H54 (cell line): ENCODE measurements around the gene ADCY3.

Experiments used
- DNase-seq: peaks from one replicate; pipeline ENCODE4 v3.0.0; 2011; ENCODE audit warnings: low spot score, mixed read lengths; ENCODE audit not compliant: insufficient read length
- FAIRE-seq: peaks from 3 replicates; lab custom pipeline; 2011; peaks lifted over from hg19 to GRCh38; lab: Jason Lieb, UNC
- POLR2A ChIP-seq: IDR thresholded peaks from 2 replicates; pipeline ENCODE4 v1.6.1; 2011; ENCODE audit warnings: low read depth, mild to moderate bottlenecking, low read length

The ADCY3 gene

DNA sequence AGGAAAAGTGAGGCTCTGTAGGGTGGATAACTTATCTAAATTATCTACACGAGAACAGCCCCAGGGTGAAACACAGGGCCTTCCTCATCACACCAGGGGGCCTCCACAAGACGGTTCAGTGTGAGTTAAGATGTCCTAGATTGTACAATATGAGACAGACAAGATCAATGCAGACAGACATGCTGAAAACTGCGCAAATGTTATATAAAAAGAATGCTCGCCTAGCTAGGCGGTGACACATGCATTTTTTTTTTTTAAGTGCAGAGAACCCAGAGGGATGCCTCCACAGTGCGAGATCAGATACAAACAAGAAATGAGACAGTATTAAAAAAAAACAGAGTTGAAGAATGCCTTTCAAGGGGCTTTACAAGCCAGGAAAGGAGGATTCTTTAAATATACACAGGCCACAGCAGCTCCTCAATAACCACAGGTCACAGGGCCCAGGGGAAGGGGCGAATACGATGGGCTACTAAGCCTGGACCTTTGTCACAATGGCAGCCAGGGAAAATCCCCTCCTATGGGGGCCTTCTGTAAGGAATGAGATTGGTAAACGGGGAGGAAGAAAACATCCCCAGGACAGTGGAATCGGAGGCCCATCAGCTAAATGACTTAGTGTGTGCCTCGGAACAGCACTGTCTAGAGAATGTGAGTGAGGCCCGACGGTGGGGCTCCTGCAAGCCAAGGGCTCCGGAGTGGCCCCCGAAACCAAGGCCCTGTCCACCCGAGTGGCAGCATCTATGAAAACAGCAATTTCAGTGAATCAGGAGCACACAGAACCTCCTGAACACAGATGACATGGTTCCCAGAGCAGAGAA lies 48.9 kb downstream of the ADCY3 start:
- TF ChIP-seq POLR2A = no peak
- FAIRE-seq (no peak), DNase-seq (no peak)

DNA sequence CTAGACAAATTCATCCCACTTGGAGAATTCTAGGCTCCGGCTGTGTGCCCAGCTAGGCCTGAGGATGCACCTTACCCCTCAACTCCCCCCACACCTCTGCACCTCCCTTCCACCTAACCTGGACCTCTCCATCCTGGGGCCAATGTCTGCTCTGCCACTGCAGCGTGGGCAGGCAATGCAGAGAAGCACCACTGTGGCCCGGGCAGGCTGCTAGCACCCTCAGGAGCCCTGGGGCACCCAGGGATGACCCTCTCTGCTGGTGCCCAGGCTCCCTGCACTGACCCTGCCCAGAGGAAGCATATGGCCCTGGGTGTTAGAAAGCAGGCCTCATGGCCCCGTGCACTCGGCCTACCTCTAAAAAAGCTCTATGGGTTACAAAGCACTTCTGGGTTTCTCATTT lies 49.6 kb downstream of the ADCY3 start:
- no peak for DNase-seq
- FAIRE-seq = no peak
- no peak for TF ChIP-seq POLR2A

DNA sequence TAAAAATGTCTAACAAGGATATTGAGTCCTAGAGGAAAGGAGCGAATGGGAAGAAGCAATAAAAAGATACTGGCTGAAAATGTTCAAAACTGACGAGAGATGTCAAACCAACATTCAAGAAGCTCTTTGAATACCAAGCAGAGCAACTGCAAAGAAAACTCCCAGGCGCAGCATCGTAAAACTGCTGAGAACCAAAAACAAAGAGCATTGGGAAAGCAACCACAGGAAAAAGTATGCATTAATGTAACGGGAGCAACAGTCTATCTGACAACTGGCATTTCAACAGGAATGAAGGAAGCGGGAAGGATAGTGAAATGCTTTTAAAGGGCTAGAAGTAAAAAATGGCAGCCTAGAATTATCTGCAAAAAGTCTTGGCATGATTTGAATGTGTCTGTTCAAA lies 53.1 kb downstream of the ADCY3 start:
- DNase-seq (no peak), FAIRE-seq (no peak)
- TF ChIP-seq POLR2A = no peak

DNA sequence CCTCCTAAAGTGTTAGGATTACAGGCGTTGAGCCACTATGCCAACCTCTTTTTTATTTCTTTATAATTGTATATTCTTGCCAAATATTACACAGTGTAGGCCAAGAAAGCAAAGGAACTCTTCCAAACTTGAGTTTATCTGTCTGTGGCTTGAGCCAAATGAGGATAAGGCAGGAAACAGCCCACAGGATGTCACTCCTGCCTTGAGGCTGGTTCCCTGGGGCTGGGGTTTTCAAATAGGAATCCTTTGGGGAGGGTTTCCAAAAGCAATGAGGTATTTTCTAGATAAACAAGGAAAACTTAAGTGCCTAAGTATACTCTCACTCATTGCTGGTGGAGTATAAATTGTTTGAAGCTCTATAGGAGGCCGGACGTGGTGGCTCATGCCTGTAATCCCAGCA lies 56.4 kb downstream of the ADCY3 start:
- no peak for FAIRE-seq
- DNase-seq = no peak
- TF ChIP-seq POLR2A = no peak

DNA sequence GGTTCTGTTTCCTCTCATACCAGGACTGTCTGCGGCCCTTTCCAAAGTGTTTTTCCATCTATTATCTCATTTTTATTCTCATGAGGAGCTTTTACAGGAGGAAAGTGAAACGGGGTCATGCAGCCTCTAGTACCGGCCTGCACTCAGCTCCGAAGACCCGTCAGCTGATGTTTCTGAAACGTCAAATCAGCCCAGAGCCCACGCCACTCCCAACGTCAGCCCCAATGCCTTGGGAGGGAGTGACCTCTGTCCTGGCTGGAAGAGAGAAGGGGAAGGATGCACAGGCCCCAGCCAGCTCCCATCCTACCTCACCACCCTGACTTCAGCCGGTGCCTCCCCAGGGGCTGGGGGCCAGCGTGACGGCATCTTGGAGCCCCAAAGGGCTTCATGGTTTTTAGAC lies 58.5 kb downstream of the ADCY3 start:
- DNase-seq = no peak
- FAIRE-seq = no peak
- TF ChIP-seq POLR2A = no peak

DNA sequence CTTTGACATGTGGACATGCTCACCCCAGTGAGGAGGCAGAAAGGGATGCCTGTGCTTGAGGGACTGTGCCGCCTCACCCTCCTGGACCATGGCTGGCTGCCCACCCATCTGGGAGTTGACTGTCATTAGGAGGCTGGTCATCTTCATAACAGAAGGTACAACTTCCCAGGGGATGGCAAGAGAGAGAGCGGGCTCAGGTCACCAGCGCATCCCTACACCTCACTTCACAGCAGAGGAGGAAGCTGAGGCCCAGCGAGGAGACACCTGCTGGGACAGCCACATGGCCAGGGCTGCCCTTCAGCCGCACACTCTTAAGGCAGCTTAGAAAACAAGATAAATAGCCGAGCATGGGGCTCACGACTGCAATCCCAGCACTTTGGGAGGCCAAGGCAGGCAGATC lies 59.4 kb downstream of the ADCY3 start:
- no peak for TF ChIP-seq POLR2A
- FAIRE-seq (no peak), DNase-seq (no peak)

DNA sequence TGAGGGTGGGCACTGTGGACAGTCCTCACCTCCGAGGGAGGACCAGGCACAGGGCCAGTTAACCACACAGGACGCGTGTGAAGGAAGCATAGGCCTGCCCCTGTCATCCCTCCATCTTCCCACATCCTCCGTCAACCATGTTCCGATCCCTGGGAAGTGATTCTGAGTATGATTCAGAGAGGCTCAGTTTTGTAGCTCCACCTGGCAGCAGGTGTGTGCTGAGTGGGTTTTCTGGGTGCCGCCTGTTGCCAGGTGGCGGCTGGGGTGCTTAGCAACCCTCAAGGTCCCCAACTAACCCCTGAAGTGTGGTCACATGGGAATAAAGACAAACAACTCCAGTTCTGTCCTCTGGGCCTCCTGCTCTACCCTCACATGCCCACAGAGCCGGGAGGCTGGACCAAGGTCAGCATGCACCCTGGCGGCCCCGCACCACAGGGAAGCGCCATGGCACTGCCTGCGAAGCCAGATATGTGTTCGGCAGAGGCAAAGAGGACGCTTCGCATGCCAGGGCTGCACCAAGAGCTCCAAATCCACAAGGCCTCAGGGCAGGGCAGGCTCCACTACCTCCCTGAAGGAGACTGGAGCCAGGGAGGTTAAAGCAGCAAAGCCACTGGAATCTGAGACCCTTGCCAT lies 60.0 kb downstream of the ADCY3 start:
- no peak for DNase-seq
- FAIRE-seq = no peak
- TF ChIP-seq POLR2A = no peak

DNA sequence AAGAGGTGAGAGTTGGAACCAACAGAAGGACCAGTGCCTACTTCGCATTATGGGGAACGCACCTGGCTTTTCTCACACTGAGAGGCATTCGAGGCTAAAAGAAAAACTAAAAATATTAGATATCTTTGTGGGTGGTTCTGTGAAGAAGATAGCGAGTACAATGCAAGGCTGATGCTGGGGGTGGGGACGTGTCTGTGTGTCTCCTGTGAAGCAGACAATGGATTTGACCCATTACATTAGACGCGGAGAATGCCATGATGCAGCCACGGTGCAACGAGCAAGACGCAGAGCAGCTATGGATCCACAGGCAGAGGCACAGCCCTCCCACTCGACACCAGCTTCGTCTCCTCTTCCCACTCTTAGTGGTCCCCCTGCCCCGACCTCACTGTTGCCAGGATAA lies 61.0 kb downstream of the ADCY3 start:
- TF ChIP-seq POLR2A = no peak
- DNase-seq = no peak
- no peak for FAIRE-seq

DNA sequence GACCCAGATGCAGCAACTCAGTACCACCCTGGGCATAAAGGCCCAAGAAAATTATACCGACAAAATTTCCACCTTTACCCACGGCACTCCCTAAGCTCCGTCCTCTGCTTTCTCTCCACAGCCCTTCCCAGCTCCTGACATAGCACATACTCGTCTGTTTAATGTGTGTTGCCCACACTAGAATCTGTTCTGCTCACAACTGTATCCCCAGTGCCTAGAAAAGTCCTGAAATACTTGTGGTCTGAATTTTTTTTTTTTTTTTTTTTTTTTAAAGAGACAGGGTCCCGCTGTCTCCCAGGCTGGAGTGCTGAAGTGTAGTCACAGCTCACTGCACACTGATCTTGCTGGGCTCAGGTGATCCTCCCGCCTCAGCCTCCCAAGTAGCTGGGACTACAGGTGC lies 62.3 kb downstream of the ADCY3 start:
- no peak for FAIRE-seq
- DNase-seq = no peak
- TF ChIP-seq POLR2A = no peak

DNA sequence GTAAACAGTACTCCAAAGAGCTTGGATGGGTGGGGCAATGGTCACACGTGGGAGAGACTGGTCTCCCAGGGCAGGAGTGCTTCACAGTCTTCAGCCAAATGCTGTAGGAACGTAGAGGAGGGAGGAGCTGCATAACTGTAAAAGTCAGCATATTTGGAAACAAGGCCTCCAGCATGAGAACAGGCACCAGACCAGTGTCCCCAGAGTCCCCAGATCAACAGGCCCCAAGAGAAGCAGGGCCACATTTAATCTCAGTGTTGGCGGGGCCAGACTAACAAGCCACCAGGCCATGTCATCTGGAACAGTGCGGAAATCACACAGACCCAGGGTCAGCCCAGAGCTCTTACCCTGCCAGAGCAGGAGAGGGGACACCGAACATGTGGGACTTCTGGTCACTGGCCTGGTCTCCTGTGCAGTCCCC lies 63.2 kb downstream of the ADCY3 start:
- no peak for FAIRE-seq
- TF ChIP-seq POLR2A = no peak
- DNase-seq = no peak

DNA sequence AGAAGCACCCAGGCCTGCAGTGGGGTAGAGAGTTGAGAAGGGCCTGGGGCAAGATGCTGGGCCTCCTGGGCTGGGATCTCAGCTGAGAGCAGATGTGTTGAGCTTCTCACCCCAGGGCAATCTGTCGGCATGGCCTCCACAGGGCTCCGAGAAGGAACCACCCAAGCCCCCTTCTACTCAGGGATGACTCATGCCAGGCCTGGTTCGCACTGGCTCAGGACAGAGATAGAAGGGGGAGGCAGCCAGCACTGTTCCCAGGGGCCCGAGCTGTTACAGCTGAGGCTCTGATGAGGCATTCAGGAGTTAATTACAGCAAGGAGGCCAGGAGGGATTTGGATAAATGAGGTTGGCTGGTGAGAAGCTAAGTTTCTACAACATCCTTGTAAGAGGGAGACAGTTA lies 64.3 kb downstream of the ADCY3 start:
- no peak for TF ChIP-seq POLR2A
- DNase-seq (no peak), FAIRE-seq (no peak)

DNA sequence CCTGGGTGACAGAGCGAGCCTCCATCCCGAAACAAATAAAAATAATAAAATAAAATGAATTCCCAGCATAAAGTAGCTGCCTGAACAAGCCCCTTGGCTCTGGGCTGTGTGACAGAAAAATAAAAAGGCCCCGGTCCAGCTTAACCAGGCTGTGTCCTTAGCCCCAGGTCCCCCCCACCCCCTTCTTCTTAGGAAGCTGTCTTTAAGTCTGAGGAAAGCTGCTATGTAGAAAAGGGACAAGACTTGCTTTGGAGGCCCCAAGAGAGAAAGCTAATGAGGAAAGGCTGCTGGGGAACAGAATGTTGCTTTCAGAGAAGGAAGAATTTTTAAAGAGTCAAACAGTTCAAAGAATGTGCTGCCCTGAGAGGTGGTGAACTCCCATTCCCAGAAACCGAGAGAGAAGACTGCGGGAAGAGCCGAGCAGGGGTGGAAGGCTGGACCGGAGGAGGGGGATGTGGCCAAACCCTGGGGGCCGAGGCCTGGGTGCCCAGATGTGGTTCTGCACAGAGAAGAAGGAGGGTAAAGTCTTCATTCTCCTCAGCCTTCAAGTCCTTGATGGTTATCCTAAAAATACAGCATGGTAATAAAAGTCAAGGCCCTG lies 64.9 kb downstream of the ADCY3 start:
- FAIRE-seq (no peak), DNase-seq (no peak)
- TF ChIP-seq POLR2A = no peak

DNA sequence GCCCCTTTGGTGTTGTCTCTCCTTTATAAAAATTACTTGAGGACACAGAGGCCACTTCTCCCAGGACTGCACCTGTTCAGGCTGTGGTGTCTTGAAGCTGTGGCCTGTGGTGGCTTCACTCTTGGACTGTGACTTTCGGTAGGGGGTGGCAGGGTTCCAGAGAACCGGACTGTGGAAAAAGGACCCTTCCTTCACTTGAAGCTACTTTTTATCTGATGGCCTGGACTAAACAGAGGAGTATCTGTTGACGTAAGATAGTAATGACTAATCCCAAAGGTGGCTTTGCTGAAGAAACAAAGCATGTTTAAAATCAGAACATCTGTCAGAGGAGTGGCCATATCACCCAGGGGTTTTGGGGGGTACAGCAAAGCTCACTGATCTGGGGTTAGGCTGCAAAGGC lies 66.0 kb downstream of the ADCY3 start:
- FAIRE-seq = no peak
- no peak for DNase-seq
- no peak for TF ChIP-seq POLR2A

DNA sequence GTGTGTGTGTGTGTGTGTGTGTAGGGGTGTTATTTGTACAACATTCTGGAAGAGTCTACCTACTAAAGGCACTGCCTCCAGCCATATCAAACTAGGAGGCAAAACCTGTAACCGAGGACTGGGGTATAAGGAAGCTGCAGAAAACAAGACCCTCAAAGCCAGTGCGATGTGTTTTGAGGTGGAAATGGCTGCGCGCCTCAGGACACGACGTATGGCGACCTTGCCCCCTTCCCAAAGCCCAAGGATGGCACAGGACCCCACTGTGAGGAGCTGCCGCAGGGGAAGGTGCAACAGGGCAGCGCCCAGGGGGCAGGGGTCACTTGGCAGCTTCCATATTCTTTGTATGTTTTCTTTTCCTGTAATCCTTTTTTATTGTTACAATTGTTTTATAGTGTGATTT lies 67.0 kb downstream of the ADCY3 start:
- DNase-seq (no peak), FAIRE-seq (no peak)
- no peak for TF ChIP-seq POLR2A

DNA sequence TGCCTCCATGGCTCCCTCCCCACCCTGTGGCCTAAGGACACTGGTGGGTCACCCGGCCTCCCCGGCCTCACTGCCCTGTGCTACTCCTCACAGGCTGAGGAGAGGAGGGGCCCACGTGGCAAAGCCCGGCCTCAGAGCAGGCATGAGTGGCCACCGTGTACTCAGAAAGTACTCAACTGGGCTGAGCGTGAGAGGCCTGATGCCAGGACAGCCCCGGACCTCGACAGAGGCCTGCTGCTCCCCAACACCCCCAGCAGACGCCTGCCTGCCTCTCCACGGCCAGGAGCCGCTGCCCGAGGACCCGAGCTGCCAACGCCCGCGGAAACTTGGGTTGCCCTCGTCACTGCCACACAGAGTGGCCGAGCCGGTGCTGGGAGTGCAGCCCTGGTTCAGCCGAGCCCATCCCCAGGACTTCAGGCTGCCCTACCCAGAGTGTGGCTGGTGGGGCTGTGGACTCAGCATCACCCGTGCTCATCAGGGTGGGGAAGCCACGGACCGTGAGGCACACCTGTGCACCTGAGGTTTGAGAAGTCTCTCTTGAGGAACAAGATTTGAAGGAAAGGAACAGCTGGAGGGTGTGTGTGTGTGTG lies 67.5 kb downstream of the ADCY3 start:
- DNase-seq (no peak), FAIRE-seq (no peak)
- no peak for TF ChIP-seq POLR2A
